Progenitor cell of endocrine pancreas (in vitro differentiated cells): ENCODE measurements around the gene SNTB2. TPM values are rescaled to one million over a fixed set of nuclear protein-coding genes. Genes with fewer than 3 reads are reported as not detected.
A peak's percentile ranks its signal among the peaks of the same experiment; 100 is the strongest.

Experiments used
- DNase-seq: peaks from one replicate; pipeline ENCODE4 v3.0.0; 2021; ENCODE audit warnings: low spot score; ENCODE audit not compliant: unreplicated experiment
- H3K27ac Mint-ChIP-seq: 2 replicates; pipeline ENCODE4 v1.8.0; 2021; ENCODE audit warnings: mild to moderate bottlenecking, moderate library complexity, mixed read lengths
- H3K27me3 Mint-ChIP-seq: 2 replicates; pipeline ENCODE4 v1.8.0; 2021; ENCODE audit warnings: mixed read lengths
- H3K36me3 Mint-ChIP-seq: 2 replicates; pipeline ENCODE4 v1.8.0; 2022; ENCODE audit warnings: mixed read lengths; ENCODE audit not compliant: insufficient read depth
- H3K4me1 Mint-ChIP-seq: 2 replicates; pipeline ENCODE4 v1.8.0; 2021; ENCODE audit warnings: low read depth, mixed read lengths
- H3K4me3 Mint-ChIP-seq: 2 replicates; pipeline ENCODE4 v1.8.0; 2021; ENCODE audit warnings: low read depth, mild to moderate bottlenecking, moderate library complexity, mixed read lengths
- H3K9me3 Mint-ChIP-seq: 2 replicates; pipeline ENCODE4 v1.8.0; 2021; ENCODE audit warnings: low read depth, mixed read lengths
- CTCF ChIP-seq: fragments of 200-600 bp; sonication (generic); IDR thresholded peaks from one replicate; pipeline ENCODE4 v1.5.0; 2021; ENCODE audit warnings: antibody characterized with exemption, mild to moderate bottlenecking; ENCODE audit not compliant: unreplicated experiment
- total RNA-seq: library from RNA; stranded (reverse); gene quantifications from 2 replicates; pipeline ENCODE4 v1.2.1, GENCODE V29; 2021

The SNTB2 gene
- total RNA-seq, 1 donor from 2014 or later = 40.9 TPM

- H3K27ac Mint-ChIP-seq = no peak overlapping the region
- no peak overlapping the region for H3K4me3 Mint-ChIP-seq
- DNase-seq = no peak
- H3K27me3 Mint-ChIP-seq = no peaks in the 10 kb centered on the region
- H3K4me1 Mint-ChIP-seq = peaks cover 6% of the 10 kb centered on the region
- peaks cover 2% of the 10 kb centered on the region for H3K36me3 Mint-ChIP-seq
- no peak for TF ChIP-seq CTCF
- no peaks in the 10 kb centered on the region for H3K9me3 Mint-ChIP-seq
These were observed 4.1 kb upstream of the SNTB2 start for GRCh38 chr16:69182730-69183416.

GRCh38 chr16:69187446-69188235, 677 bp downstream of the SNTB2 start:
- no peak for TF ChIP-seq CTCF
- H3K4me3 Mint-ChIP-seq = peak overlapping the region; percentile 82
- peak; percentile 34 for DNase-seq
- H3K9me3 Mint-ChIP-seq = peaks cover 5% of the 10 kb centered on the region
- no peaks in the 10 kb centered on the region for H3K27me3 Mint-ChIP-seq
- H3K36me3 Mint-ChIP-seq = peaks cover 6% of the 10 kb centered on the region
- peaks cover 28% of the 10 kb centered on the region for H3K4me1 Mint-ChIP-seq
- H3K27ac Mint-ChIP-seq = peak overlapping the region; percentile 95

- H3K9me3 Mint-ChIP-seq = peaks cover 5% of the 10 kb centered on the region
- peaks cover 6% of the 10 kb centered on the region for H3K36me3 Mint-ChIP-seq
- H3K27me3 Mint-ChIP-seq = no peaks in the 10 kb centered on the region
- peak overlapping the region; percentile 95 for H3K27ac Mint-ChIP-seq
- no peak for DNase-seq
- TF ChIP-seq CTCF = no peak
- peak overlapping the region; percentile 82 for H3K4me3 Mint-ChIP-seq
- H3K4me1 Mint-ChIP-seq = peaks cover 30% of the 10 kb centered on the region
These were observed 1.2 kb downstream of the SNTB2 start for GRCh38 chr16:69188236-69188549.

GRCh38 chr16:69188716-69189115, 1.8 kb downstream of the SNTB2 start:
- TF ChIP-seq CTCF = no peak
- no peak for DNase-seq
- peak overlapping the region; percentile 82 for H3K4me3 Mint-ChIP-seq
- no peak overlapping the region for H3K27ac Mint-ChIP-seq
- H3K27me3 Mint-ChIP-seq = no peaks in the 10 kb centered on the region
- peaks cover 30% of the 10 kb centered on the region for H3K4me1 Mint-ChIP-seq
- peaks cover 6% of the 10 kb centered on the region for H3K36me3 Mint-ChIP-seq
- peaks cover 5% of the 10 kb centered on the region for H3K9me3 Mint-ChIP-seq

- Mint-ChIP-seq H3K4me1 (peaks cover 36% of the 10 kb centered on the region), H3K9me3 (peaks cover 5% of the 10 kb centered on the region), H3K4me3 (peak overlapping the region; percentile 9), H3K27ac (no peak overlapping the region), H3K36me3 (peaks cover 6% of the 10 kb centered on the region), H3K27me3 (no peaks in the 10 kb centered on the region)
- no peak for DNase-seq
- TF ChIP-seq CTCF = no peak
These were observed 3.2 kb downstream of the SNTB2 start for GRCh38 chr16:69190046-69190588.
